K562 (cell line): ENCODE measurements around the gene DGKZ. TPM values are rescaled to one million over a fixed set of nuclear protein-coding genes. Genes with fewer than 3 reads are reported as not detected.

Experiments
- ATF4 ChIP-seq: fragments of 450-650 bp; formaldehyde crosslinking; IDR thresholded peaks from 2 replicates; pipeline ENCODE4 v1.4.0; 2022; ENCODE audit warnings: mild to moderate bottlenecking, moderate library complexity
- BRD9 ChIP-seq: fragments of 450-650 bp; IDR thresholded peaks from 2 replicates; pipeline ENCODE4 v1.6.1; 2018; ENCODE audit warnings: low read depth; ENCODE audit not compliant: partially characterized antibody
- CAMTA2 ChIP-seq: fragments of 250-450 bp; sonication (Bioruptor Pico); conservative IDR thresholded peaks from 2 replicates; pipeline ENCODE4 v1.5.1; 2022
- FOXK2 ChIP-seq, 2 experiments: fragments of 450-650 bp; IDR thresholded peaks in 1 of 2; conservative IDR thresholded peaks in 1 of 2; 2 replicates each; pipeline ENCODE4 v1.6.1; 2016; ENCODE audit warnings: low read depth in 2 of 2, mild to moderate bottlenecking in 1 of 2
- HINFP ChIP-seq: fragments of 450-650 bp; conservative IDR thresholded peaks from 2 replicates; pipeline ENCODE4 v1.6.1; 2016; ENCODE audit warnings: missing genetic modification characterization, low read depth, mild to moderate bottlenecking, control low read depth, missing compliant biosample characterization
- LEF1 ChIP-seq: fragments of 450-650 bp; IDR thresholded peaks from 2 replicates; pipeline ENCODE4 v1.6.1; 2016; ENCODE audit warnings: mild to moderate bottlenecking
- MAFG ChIP-seq: fragments of 450-650 bp; conservative IDR thresholded peaks from 2 replicates; pipeline ENCODE4 v1.6.1; 2016; ENCODE audit warnings: missing genetic modification characterization, missing compliant biosample characterization
- MCM3 ChIP-seq: fragments of 450-650 bp; IDR thresholded peaks from 2 replicates; pipeline ENCODE4 v1.6.1; 2016
- NCOA6 ChIP-seq: fragments of 450-650 bp; IDR thresholded peaks from 2 replicates; pipeline ENCODE4 v1.6.1; 2017; ENCODE audit warnings: mild to moderate bottlenecking
- RBBP5 ChIP-seq: fragments of 200-600 bp; sonication (generic); IDR thresholded peaks from 2 replicates; pipeline ENCODE4 v1.6.1; 2012; ENCODE audit warnings: borderline replicate concordance, mild to moderate bottlenecking, low read length, control low read depth, inconsistent platforms; ENCODE audit not compliant: insufficient read depth, poor library complexity, severe bottlenecking
- RBM25 ChIP-seq: fragments of 200-400 bp; formaldehyde crosslinking; IDR thresholded peaks from 2 replicates; pipeline ENCODE4 v1.6.1; 2018; ENCODE audit warnings: low read length, low read depth, moderate library complexity; ENCODE audit not compliant: severe bottlenecking
- REST ChIP-seq, 2 experiments: fragments of 450-650 bp; formaldehyde crosslinking in 1 of 2; IDR thresholded peaks; 2 replicates each; pipeline versions ENCODE4 v1.4.0 to v1.6.1; 2014 to 2020; ENCODE audit warnings: mild to moderate bottlenecking in 2 of 2, borderline replicate concordance in 1 of 2, low read depth in 1 of 2
- WHSC1 ChIP-seq: IDR thresholded peaks from one replicate; pipeline ENCODE4 v1.6.1; 2012; ENCODE audit warnings: low read length, control low read depth, inconsistent platforms
- ZNF224 ChIP-seq: sonication (generic); formaldehyde crosslinking; IDR thresholded peaks from 2 replicates; pipeline ENCODE4 v1.8.0; 2022; ENCODE audit warnings: mild to moderate bottlenecking, missing genetic modification reagents
- ZNF589 ChIP-seq: fragments of 200-800 bp; sonication (Bioruptor generic); IDR thresholded peaks from 2 replicates; pipeline ENCODE4 v1.6.1; 2016; ENCODE audit warnings: low read depth, missing genetic modification characterization, missing compliant biosample characterization
- ZNF717 ChIP-seq: fragments of 250-450 bp; sonication (Bioruptor Pico); IDR thresholded peaks from 2 replicates; pipeline ENCODE4 v1.5.0; 2021
- polyA plus RNA-seq, 8 experiments: library from polyadenylated mRNA; depleted of rRNA in 4 of 8; stranded (reverse) in 5 of 8; unstranded in 3 of 8; fragments of >200 nt; fragmentation: Nextera tagmentation in 2 of 8; fragmentation: Illumina TruSeq in 1 of 8; extraction: Ambion mirVana in 2 of 8; extraction: Trizol in 1 of 8; gene quantifications; 2 replicates each; pipeline versions ENCODE4 v1.2.1 to v1.2.3, GENCODE V29; 2011 to 2014; ENCODE audit warnings: inconsistent platforms in 1 of 8, missing spikeins in 1 of 8
- total RNA-seq, 7 experiments: library from RNA; depleted of rRNA in 6 of 7; stranded (reverse); fragments of >200 nt in 6 of 7; fragmentation: Illumina TruSeq in 2 of 7; extraction: Trizol in 2 of 7; gene quantifications; 2 replicates each; pipeline versions ENCODE4 v1.2.1 to v1.2.3, GENCODE V29; 2011 to 2021; ENCODE audit warnings: low replicate concordance in 1 of 7

Gene DGKZ
- total and polyA plus RNA-seq, 9 of the 15 experiments (the other 6 are each of a cell fraction or from before 2014, with no cell fraction given) = 0.51 to 100 (median 44.2) TPM

GRCh38 chr11:46381048-46381818 is 34.0 kb downstream of the DGKZ start, which contains the start of gene MDK (continued):
- TF ChIP-seq ZNF589 (CRISPR knock-in tag) = no peak
- TF ChIP-seq RBBP5 = peak; percentile 70
- no peak for TF ChIP-seq NCOA6
- no peak for TF ChIP-seq HINFP (tag)
- TF ChIP-seq MCM3 = no peak
- no peak for TF ChIP-seq BRD9
- no peak for TF ChIP-seq ATF4
- no peak for TF ChIP-seq CAMTA2 (CRISPR knock-in tag)
- TF ChIP-seq WHSC1 = no peak
- TF ChIP-seq REST (IDR thresholded peaks at IDR 0.05; ENCODE audit: borderline replicate concordance) = peak; percentile 36; the same call in 1 of the 2 replicates
- 0 out of 2 replicates have a peak, but pooled peaks have one; percentile 19 for TF ChIP-seq REST (CRISPR knock-in tag; IDR thresholded peaks at IDR 0.05; ENCODE audit: low read depth)
- no peak for TF ChIP-seq FOXK2 (conservative IDR thresholded peaks at IDR 0.05 in 1 of 2, IDR thresholded peaks at IDR 0.05 in 1 of 2; ENCODE audit: low read depth in 2 of 2)
- TF ChIP-seq RBM25 = no peak
- peak; percentile 66; the same call in 1 of the 2 replicates for TF ChIP-seq ZNF224 (CRISPR knock-in tag)
- TF ChIP-seq LEF1 = no peak
- no peak for TF ChIP-seq MAFG (tag)
- TF ChIP-seq ZNF717 (CRISPR knock-in tag) = peak; percentile 72; the same call in 1 of the 2 replicates
